HG03045 (cell line): ENCODE results near the gene ULBP2.
"Not testable (repeated sequence)": the region's sequence is repeated elsewhere in the genome, so short reads cannot be mapped to it uniquely, and the experiment has no call there.

ENCODE experiments used
- ATAC-seq: cut with Tn5 transposase; IDR thresholded peaks from one replicate; pipeline ENCODE4 v1.9.1; 2021; ENCODE audit warnings: mild to moderate bottlenecking, moderate library complexity; ENCODE audit not compliant: unreplicated experiment

The ULBP2 gene

GRCh38 chr6:149908480-149908879 is 33.3 kb upstream of the ULBP2 start:
- not testable (repeated sequence) for ATAC-seq

- no peak for ATAC-seq
Measured at GRCh38 chr6:149909701-149910470, 31.9 kb upstream of the ULBP2 start.

- no peak for ATAC-seq
Measured at GRCh38 chr6:149910721-149911151, 31.1 kb upstream of the ULBP2 start.

- ATAC-seq, result not testable (repeated sequence)
Measured at GRCh38 chr6:149912680-149913079, 29.1 kb upstream of the ULBP2 start.

GRCh38 chr6:149913085-149913484 is 28.7 kb upstream of the ULBP2 start:
- no peak for ATAC-seq

GRCh38 chr6:149913540-149914240 is 28.1 kb upstream of the ULBP2 start:
- no peak for ATAC-seq

GRCh38 chr6:149915970-149916865 is 25.6 kb upstream of the ULBP2 start:
- ATAC-seq, result no peak

- no peak for ATAC-seq
Measured at GRCh38 chr6:149917679-149918078, 24.1 kb upstream of the ULBP2 start.

GRCh38 chr6:149918151-149918905 is 23.5 kb upstream of the ULBP2 start:
- no peak for ATAC-seq

- not testable (repeated sequence) for ATAC-seq
Measured at GRCh38 chr6:149919126-149919833, 22.5 kb upstream of the ULBP2 start.

GRCh38 chr6:149919834-149920225 is 22.0 kb upstream of the ULBP2 start:
- ATAC-seq, result no peak

GRCh38 chr6:149921361-149921760 is 20.5 kb upstream of the ULBP2 start:
- no peak for ATAC-seq

GRCh38 chr6:149922091-149922490 is 19.7 kb upstream of the ULBP2 start:
- not testable (repeated sequence) for ATAC-seq

- ATAC-seq, result no peak
Measured at GRCh38 chr6:149922642-149923326, 19.0 kb upstream of the ULBP2 start, which contains the start of gene RAET1G. TSS of gene RAET1G (minus strand) at chr6:149923121. CDS start at chr6:149923010, 111 bp downstream.

- no peak for ATAC-seq
Measured at GRCh38 chr6:149923327-149923986, 18.4 kb upstream of the ULBP2 start.

GRCh38 chr6:149924206-149924932 is 17.4 kb upstream of the ULBP2 start:
- no peak for ATAC-seq

- ATAC-seq, result no peak
Measured at GRCh38 chr6:149924933-149925252, 16.9 kb upstream of the ULBP2 start.
